GM12878 (cell line): Measurements from ENCODE around the gene TFB1M. TPM values are rescaled to one million over a fixed set of nuclear protein-coding genes. Genes with fewer than 3 reads are reported as not detected.

Source experiments
- ATAC-seq: fragments of 200-7000 bp; cut with Tn5 transposase; 3 replicates; pipeline ENCODE4 v1.9.1; 2020; ENCODE audit warnings: mild to moderate bottlenecking, moderate library complexity
- BruUV-seq: library from RNA; stranded (reverse); fragments of 400-500 nt; replicated peaks from 2 replicates; lab custom pipeline; 2021; lab: Mats Ljungman, UMichigan
- CTCF ChIA-PET: fragments of 300-600 bp; sonication (Branson Sonifier 250); formaldehyde crosslinking; extraction: SDS; loops from one replicate; lab custom pipeline; 2021; ENCODE audit warnings: inconsistent platforms; lab: Yijun Ruan, JAX
- POLR2A ChIA-PET: fragments of 350-600 bp; formaldehyde crosslinking; extraction: SDS; loops from one replicate; lab custom pipeline; 2021; ENCODE audit warnings: inconsistent platforms; lab: Charles Lee
- RAD21 ChIA-PET: fragments of 300-600 bp; sonication (Branson Sonifier 250); formaldehyde crosslinking; loops from one replicate; lab custom pipeline; 2023; ENCODE audit warnings: antibody characterized with exemption; ENCODE audit not compliant: unreplicated experiment; lab: Charles Lee
- SMC1A ChIA-PET: fragments of 300-600 bp; sonication (Branson Sonifier 250); formaldehyde crosslinking; loops from one replicate; lab custom pipeline; 2023; ENCODE audit not compliant: unreplicated experiment, uncharacterized antibody; lab: Charles Lee
- DNase-seq: peaks from one replicate; pipeline ENCODE4 v3.0.0-alpha.2; 2011; ENCODE audit warnings: low read depth, low spot score
- FAIRE-seq: peaks from 3 replicates; lab custom pipeline; 2011; peaks lifted over from hg19 to GRCh38; lab: Jason Lieb, UNC
- H2AFZ ChIP-seq: 2 replicates; pipeline ENCODE4 v1.6.0; 2011; ENCODE audit warnings: low read depth, low read length, control low read depth; ENCODE audit not compliant: control insufficient read depth
- H3K27ac ChIP-seq: 2 replicates; pipeline ENCODE4 v1.5.1; 2011; ENCODE audit warnings: control low read depth; ENCODE audit not compliant: control insufficient read depth, insufficient read depth
- H3K27me3 ChIP-seq, 2 experiments: replicated peaks in 1 of 2; 2 replicates each; pipeline versions ENCODE4 v1.6.0 to v1.6.1; 2011; ENCODE audit warnings: low read length in 1 of 2; ENCODE audit not compliant: control insufficient read depth in 2 of 2, insufficient read depth in 2 of 2
- H3K36me3 ChIP-seq, 2 experiments: 2 replicates each; pipeline ENCODE4 v1.5.1; 2011; ENCODE audit warnings: low read length in 1 of 2; ENCODE audit not compliant: control insufficient read depth in 2 of 2, insufficient read depth in 2 of 2
- H3K4me1 ChIP-seq: 2 replicates; pipeline ENCODE4 v1.6.1; 2011; ENCODE audit warnings: mild to moderate bottlenecking, low read length, moderate library complexity, mixed read lengths; ENCODE audit not compliant: control insufficient read depth, insufficient read depth
- H3K4me2 ChIP-seq: 2 replicates; pipeline ENCODE4 v1.6.0; 2011; ENCODE audit warnings: control low read depth; ENCODE audit not compliant: control insufficient read depth, insufficient read depth
- H3K4me3 ChIP-seq: fragments of 200-600 bp; sonication (generic); 2 replicates; pipeline ENCODE4 v1.5.1; 2016
- H3K79me2 ChIP-seq: 2 replicates; pipeline ENCODE4 v1.6.0; 2011; ENCODE audit warnings: low read length; ENCODE audit not compliant: control insufficient read depth, insufficient read depth
- H3K9ac ChIP-seq: 2 replicates; pipeline ENCODE4 v1.8.0; 2011; ENCODE audit warnings: low read length, control low read depth, mixed read lengths; ENCODE audit not compliant: control insufficient read depth, insufficient read depth
- H3K9me3 ChIP-seq: replicated peaks from 3 replicates; pipeline ENCODE4 v1.5.1; 2011; ENCODE audit warnings: mild to moderate bottlenecking, low read length; ENCODE audit not compliant: control insufficient read depth, insufficient read depth
- H4K20me1 ChIP-seq: 2 replicates; pipeline ENCODE4 v1.6.0; 2011; ENCODE audit not compliant: control insufficient read depth, insufficient read depth
- BACH1 ChIP-seq: fragments of 450-650 bp; IDR thresholded peaks from 2 replicates; pipeline ENCODE4 v1.6.1; 2017; ENCODE audit warnings: mild to moderate bottlenecking, borderline replicate concordance
- E4F1 ChIP-seq: fragments of 450-650 bp; IDR thresholded peaks from 2 replicates; pipeline ENCODE4 v1.6.1; 2018; ENCODE audit warnings: borderline replicate concordance, mild to moderate bottlenecking; ENCODE audit not compliant: partially characterized antibody
- ESRRA ChIP-seq: IDR thresholded peaks from 2 replicates; pipeline ENCODE4 v1.6.1; 2012; ENCODE audit warnings: mild to moderate bottlenecking, low read length, improper control_type of control experiment
- MEF2A ChIP-seq: IDR thresholded peaks from 2 replicates; pipeline ENCODE4 v1.6.1; 2011; ENCODE audit warnings: low read depth, mild to moderate bottlenecking, low read length, moderate library complexity; ENCODE audit not compliant: insufficient read depth
- SREBF2 ChIP-seq: IDR thresholded peaks from 2 replicates; pipeline ENCODE4 v1.6.1; 2012; ENCODE audit warnings: mild to moderate bottlenecking, low read length
- SUZ12 ChIP-seq: fragments of 200-600 bp; sonication (generic); IDR thresholded peaks from one replicate; pipeline ENCODE4 v1.6.1; 2018; ENCODE audit warnings: antibody characterized with exemption, mild to moderate bottlenecking; ENCODE audit not compliant: unreplicated experiment
- ZNF24 ChIP-seq: fragments of 450-650 bp; IDR thresholded peaks from 2 replicates; pipeline ENCODE4 v1.6.1; 2017; ENCODE audit warnings: antibody characterized with exemption, mild to moderate bottlenecking
- ZZZ3 ChIP-seq: IDR thresholded peaks from 2 replicates; pipeline ENCODE4 v1.6.1; 2011; ENCODE audit warnings: low read depth; ENCODE audit not compliant: control insufficient read depth, insufficient read length
- WGBS: methylation state at CpG from one replicate; pipeline ENCODE4 v1.1.6; 2016; ENCODE audit warnings: low lambda C conversion rate; ENCODE audit not compliant: insufficient replicate concordance, insufficient coverage; ENCODE audit errors: missing lambda C conversion rate; 5-methylcytosine and 5-hydroxymethylcytosine counted together
- in situ Hi-C: fragments of 300-500 bp; cut with MboI; formaldehyde crosslinking; loops from 9 replicates; pipeline ENCODE4 v1.14.3; 2018; ENCODE audit warnings: mixed read lengths
- intact Hi-C: fragments of 100-400 bp; cut with micrococcal nuclease; formaldehyde crosslinking; loops from one replicate; pipeline ENCODE4 v1.14.2; 2022; ENCODE audit not compliant: unreplicated experiment
- polyA plus RNA-seq, 11 experiments: library from polyadenylated mRNA; depleted of rRNA in 4 of 11; unstranded in 6 of 11; stranded (reverse) in 5 of 11; fragments of >200 nt; fragmentation: Nextera tagmentation in 4 of 11; fragmentation: Illumina TruSeq in 1 of 11; extraction: Ambion mirVana in 4 of 11; extraction: Trizol in 1 of 11; gene quantifications; 1 replicate in 1 of 11; 2 replicates in 10 of 11; pipeline versions ENCODE4 v1.2.1 to v1.2.3, GENCODE V29; 2011 to 2016; ENCODE audit warnings: inconsistent platforms in 2 of 11, missing spikeins in 2 of 11, low read depth in 1 of 11
- total RNA-seq, 4 experiments: library from RNA; depleted of rRNA in 3 of 4; stranded (reverse); fragments of >200 nt in 3 of 4; fragmentation: Illumina TruSeq in 1 of 4; extraction: Trizol in 1 of 4; gene quantifications; 2 replicates each; pipeline versions ENCODE4 v1.2.1 to v1.2.3, GENCODE V29; 2013 to 2021

Gene TFB1M
- total and polyA plus RNA-seq, 10 of the 15 experiments (the other 5 are each of a cell fraction or from before 2014, with no cell fraction given), result 29.9 to 117 (median 41.3) TPM

DNA sequence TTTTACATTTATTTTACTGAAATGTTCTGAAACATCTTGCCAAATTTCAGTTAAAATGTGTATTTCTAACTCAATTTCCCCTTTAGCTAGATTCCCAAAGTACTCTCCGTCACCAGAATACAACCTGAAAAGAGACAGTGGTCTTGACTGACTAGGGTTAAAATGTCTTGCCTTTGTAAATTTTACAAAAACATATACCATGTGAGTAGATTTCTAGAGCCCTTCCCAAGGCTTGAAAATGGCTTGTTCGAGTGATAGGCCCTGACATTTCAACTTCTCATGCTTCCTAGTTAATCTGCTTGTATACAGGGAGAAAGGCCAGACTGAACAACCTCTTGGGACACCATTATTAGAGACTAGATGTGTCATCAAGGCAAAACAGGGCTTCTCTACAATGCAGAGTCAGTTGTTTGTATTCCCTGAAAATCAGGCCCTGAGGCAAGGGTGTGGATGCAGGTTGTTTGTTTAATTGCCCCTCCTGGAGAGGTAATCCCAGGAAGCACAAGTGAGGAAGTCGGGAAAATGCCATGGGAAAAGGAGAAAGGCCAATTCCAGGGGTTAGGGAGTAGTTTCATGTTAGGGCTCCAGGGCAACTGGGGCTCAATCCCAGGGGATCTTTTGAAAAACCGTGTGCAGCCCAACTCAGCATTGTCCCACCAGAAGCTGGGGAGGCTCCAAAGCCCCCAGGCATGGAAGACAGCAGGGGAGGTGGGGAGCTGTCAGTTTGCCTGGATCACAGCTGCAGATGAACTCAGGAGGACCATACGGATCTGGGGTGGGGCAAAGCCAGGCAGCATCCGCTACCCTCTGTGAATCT, 11.6 kb upstream of the TFB1M start:
- Histone ChIP-seq H3K27ac (no peak overlapping the region), H3K79me2 (no peaks in the 10 kb centered on the region), H3K27me3 (no peaks in the 10 kb centered on the region), H2AFZ (no peak overlapping the region), H3K9me3 (no peaks in the 10 kb centered on the region; the same call in 2 of the 3 replicates), H3K4me3 (no peak overlapping the region), H3K4me1 (no peaks in the 10 kb centered on the region; the same call in 1 of the 2 replicates), H4K20me1 (no peaks in the 10 kb centered on the region), H3K4me2 (no peak overlapping the region), H3K9ac (no peak overlapping the region), H3K36me3 (no peaks in the 10 kb centered on the region)
- POLR2A ChIA-PET, result no interaction called here
- CTCF ChIA-PET, result interaction anchor here (0.6 to 6.3 kb wide), 8 partner anchors 8 to 206 kb away, joined by 3 to 40 read pairs (median 6); no protein-coding TSS in a partner anchor
- in situ Hi-C loops, result loop anchor here (5.0 to 10.0 kb wide), 3 partner anchors 206 to 1239 kb away; no protein-coding TSS in a partner anchor
- BruUV-seq, result no TSS peak
- RAD21 ChIA-PET, result no interaction called here
- intact Hi-C loops, result loop anchor here (2.0 to 10.0 kb wide), 6 partner anchors 91 to 1951 kb away; no protein-coding TSS in a partner anchor
- SMC1A ChIA-PET, result interaction anchor here (1.1 to 8.0 kb wide), 4 partner anchors 10 to 203 kb away, joined by 3 to 66 read pairs (median 20); partner anchors contain the start of gene TFB1M
- ATAC-seq (no peak), FAIRE-seq (no peak), DNase-seq (no peak)
- TF ChIP-seq E4F1 (no peak), MEF2A (no peak), ZZZ3 (no peak), ESRRA (no peak), SUZ12 (no peak), SREBF2 (no peak), ZNF24 (no peak), BACH1 (no peak)
- WGBS, result 74% methylated on average over 6 of the region's 6 CpGs
